DMS 273 (cell line): ENCODE results near the gene SLC12A6.

Source experiments
- DNase-seq: peaks from one replicate; lab custom pipeline; 2025; ENCODE audit not compliant: unreplicated experiment; lab: John Stamatoyannopoulos, UW

Gene SLC12A6

DNA sequence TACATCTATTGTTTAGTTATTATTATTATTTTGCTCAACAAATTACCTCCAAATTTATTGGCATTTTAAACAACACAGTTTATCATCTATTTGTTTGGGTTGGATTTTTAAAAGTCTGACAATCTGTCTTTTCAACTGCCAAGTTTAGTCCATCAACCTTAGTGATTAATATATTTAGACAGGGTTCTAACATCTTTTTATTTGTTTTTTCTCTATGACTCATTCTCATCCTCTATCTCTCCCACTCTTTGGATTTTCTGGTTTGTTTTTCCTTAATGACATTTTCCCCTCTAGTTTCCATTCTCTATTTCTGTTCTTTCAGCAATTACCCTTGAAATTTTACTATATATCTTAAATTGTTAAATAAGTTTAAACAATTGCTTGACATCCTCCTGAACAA lies 70.8 kb downstream of the SLC12A6 start:
- DNase-seq: no peak

DNA sequence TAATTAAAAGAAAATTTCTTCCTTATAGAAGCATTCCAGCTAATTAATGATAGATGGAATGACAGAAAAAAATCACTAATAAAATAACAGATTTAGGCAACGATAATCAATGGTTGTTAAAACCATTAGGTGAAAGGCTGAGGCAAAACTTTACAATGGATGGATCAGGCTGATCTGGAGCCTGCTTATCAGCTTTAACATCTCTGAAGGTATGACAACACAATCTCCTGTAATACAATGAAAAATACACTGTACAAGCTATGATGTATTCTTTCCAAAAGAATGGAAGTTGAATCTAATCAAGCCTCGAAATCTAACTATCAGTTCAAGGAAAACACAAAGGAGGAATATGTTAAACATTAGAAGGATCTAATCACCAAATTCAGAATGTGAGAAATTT lies 73.5 kb downstream of the SLC12A6 start:
- DNase-seq: no peak

DNA sequence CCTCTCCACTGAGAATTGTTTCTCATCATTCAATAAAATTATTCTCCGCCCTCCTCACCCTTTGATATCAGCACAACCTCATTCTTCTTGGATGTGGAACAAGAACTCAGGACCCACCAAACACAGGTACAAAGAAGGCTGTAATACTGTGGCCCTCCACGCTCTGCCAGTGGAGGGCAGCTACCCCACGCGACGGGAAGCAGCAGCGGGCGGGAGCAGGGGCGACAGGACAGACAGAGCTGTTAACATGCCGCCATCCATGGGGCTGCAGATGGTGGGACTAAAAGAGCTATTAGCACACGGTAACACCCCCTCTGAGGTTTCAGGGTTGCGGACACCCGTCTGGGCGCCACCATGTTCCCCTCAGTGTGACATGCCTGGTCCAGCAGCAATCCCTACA lies 75.2 kb downstream of the SLC12A6 start:
- no peak for DNase-seq

DNA sequence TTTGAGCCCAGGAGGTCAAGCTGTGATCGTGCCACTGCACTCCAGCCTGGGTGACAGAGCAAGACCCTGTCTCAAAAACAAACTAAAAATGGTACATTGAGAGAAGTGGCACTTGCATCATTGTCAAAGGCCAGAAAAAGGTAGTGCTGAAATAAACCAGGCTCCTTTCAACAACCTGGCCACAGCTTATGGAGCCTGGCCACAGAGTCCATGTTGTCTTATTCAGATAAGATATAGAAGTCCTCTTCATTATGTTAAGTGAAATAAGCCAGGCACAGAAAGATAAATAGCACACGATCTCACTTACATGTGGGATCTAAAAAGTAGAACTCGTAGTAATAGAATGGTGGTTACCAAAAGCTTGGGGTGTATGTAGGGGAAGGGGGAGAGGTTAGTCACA lies 78.0 kb downstream of the SLC12A6 start:
- DNase-seq: no peak

DNA sequence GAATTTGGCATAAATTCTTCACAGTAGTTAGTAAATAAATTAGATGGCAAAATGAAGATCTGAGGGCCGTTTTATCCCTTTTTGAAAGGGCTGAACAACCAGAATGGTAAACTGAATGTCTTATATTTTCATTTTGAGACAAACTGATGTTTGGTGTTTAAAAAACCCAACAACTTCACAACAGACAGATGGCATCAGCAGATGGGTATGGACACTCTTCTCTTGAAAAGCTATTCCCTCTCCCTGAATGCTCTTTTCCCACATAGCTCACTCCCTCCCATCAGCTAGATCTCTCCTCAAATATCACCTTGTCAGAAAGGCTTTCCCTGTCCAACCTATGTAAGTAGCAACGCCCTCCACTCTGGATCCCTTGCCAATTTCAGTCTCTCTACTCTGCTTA lies 79.4 kb downstream of the SLC12A6 start:
- peak; percentile 52 for DNase-seq

DNA sequence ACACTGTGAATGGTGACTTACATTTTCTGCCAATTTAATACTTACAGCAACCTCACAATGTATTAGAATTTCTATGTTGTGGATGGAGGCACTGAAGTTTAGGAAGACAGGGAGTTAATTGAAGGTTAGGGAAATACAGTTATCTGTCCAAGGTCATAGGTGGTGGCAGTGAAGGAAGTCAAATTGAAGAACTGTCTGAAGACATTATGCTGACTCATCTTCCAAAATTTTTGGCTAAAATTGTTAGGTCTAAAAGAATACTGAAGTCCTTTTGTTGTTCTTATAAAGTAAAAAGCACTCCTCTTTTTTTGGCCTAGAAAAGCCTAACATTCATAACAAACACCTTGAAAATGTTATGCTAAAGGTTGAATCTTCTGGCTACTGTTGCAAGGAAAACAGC lies 85.0 kb downstream of the SLC12A6 start:
- DNase-seq: no peak

DNA sequence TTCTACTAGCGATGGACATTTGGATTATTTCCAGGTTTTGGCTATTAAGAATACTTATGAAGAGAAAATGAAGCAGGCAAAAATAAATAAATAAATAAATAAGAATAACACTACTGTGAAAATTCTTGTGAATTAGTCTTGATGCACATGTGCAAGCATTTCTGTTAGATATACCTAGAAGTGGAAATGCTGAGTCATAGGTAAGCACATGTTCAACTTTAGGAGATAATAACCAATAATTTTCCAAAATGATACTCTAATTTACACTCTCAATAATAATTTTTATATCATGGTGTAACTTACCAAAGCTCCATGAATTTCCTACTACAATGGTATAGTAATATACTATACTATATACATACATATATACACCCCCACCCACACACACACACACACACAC lies 89.4 kb downstream of the SLC12A6 start:
- DNase-seq: no peak

DNA sequence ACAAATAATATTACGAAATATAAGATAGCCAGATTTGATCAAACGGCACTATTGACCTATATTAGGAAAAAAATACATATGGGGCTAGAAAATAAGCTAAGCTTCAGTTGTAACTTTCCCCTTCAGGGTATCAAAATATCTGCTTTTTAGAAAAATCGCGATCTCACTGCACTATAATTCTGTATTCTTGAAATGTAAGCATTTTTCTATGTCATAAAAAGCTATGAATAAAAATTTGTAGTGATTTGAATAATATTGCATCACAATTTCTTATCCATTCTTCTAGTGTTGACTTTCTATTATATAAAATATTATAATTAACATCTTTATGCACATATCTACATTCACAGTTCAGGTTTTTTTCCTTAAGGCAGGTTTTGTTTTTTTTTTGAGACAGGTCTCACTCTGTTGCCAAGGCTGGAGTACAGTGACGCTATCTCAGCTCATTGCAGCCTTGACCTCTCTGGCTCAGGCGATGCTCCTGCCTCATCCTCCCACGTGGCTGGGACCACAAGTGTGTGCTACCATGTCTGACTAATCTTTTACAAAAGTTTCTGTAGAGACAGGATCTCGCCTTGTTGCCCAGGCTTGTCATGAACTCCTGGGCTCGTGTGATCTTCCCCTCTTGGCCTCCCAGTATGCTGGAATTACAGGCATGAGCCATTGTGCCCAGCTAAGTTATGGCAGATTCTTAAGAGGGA lies 91.2 kb downstream of the SLC12A6 start:
- no peak for DNase-seq

DNA sequence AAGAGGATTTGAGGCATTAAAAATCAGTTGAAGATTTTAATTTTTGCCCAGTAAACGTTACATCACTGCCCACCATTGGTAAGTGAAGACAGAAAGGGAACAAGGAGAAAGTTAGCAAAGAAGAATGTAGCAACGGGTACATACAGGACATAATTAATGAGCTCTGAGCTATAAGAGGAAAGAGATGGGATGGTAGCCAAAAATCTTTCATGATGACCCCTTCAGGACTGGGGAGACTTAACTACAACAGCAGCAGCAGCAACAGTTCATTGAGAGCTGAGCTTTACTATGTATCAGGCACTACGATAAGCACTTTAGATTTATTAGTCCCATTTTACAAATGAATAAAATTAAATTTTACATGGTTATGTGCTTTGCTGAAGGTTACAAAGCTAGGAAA lies 94.4 kb downstream of the SLC12A6 start:
- no peak for DNase-seq

DNA sequence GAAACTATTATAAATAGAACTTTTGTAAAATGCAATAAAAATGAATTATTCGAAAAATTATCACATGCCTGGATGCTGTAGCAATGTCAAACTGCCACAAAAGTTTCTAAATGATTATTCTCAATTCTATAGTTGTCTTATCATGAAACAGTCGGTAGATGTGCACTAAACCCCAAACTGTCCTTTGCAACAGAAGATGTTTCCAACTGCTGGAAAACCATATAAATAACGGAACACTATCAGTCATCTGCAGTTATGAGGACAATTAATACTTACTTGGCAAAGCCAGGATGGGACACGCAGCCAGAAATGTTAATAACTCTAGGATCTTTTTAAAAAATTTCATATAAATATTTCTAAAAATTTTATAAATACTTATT lies 95.3 kb downstream of the SLC12A6 start:
- no peak for DNase-seq

DNA sequence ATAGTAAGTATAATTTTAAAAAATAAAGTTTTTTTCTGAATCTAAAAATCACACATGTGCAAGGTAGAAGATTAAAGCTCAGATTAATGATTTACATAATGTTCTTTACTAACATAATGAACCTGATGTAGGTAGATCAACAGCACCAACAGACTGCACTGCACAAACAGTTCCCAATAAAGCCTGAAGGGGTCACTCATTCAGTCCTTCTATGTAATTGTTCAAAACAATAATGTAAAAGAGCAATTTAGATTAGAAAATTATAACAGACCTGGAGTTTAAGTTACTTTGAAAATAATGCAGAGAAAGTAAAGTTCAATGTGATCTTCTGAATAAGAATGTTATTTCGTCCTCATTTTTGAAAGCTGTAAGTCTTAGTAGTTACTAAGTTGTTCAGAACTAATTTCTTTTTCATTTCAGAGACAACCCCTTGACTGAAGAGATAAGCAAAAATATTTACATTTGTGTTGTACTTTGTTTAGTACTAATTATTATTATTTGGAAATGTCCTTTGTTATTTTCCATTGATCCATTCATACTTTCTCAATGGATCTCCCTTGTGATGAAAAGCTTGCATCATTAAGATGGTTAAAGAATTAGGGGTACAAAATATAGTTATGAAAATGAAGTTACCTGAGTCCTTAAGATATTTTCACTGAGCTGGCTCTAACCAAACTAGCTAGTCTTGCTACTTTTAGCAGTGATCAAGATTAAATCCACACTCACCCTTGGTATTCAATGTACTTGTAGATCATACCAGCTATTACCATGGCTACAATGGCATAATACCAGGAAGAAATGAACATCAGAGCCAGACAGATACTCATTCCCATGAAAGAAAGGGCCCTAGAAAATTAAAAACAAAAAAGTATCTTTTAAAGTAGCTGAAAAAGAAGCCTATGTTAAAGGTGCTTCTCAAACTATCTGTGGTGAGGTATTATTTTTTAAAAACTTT lies 95.9 kb downstream of the SLC12A6 start:
- DNase-seq: peak; percentile 32

DNA sequence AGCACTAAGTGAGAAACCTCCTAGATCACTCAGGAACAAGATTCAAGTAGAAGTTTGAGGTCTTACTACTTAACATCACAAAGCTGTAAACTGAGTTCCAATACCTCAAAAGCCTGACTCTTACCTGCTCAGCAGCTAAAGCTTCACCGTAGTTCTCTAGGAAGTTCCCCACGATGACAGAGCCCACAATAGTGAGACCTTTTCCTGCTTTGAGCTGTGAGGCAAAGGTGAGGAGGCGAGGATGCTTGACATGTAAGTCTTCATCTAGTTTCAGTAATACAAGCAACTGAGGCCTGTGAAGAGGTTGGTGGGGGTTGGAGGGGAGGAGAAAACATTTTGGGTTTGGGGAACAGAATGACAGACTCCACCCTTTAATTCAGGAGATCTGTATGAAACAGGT lies 97.0 kb downstream of the SLC12A6 start:
- DNase-seq: no peak

DNA sequence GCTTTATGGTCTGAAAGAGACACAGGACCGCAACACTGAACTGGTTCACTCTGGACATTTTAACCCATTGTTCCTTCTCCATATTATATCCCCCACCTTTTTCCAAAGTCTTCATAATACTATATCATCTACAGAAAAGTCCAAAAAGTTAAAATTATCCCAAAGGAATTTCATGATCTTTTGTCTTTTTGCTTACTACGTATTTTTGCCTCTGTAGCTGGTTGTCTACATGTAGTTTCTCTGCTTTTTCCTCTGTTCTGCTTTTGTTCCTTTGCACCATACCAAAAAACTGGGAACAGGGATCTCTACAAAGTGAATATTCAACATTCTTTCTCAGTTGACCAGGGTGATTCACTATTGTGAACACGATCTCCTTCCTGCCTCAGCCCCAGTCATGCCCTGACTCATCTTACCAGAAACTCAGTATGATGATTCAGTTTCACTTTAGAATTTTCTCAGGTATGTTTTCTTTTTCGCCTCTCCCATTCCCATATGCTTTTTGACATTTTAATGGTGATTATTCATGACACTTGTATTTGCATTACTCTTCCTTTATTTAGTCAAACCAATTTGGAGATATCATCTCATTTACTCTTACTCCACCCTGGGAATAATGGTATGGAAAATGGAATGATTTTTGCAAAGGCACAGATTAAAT lies 98.3 kb downstream of the SLC12A6 start:
- no peak for DNase-seq

DNA sequence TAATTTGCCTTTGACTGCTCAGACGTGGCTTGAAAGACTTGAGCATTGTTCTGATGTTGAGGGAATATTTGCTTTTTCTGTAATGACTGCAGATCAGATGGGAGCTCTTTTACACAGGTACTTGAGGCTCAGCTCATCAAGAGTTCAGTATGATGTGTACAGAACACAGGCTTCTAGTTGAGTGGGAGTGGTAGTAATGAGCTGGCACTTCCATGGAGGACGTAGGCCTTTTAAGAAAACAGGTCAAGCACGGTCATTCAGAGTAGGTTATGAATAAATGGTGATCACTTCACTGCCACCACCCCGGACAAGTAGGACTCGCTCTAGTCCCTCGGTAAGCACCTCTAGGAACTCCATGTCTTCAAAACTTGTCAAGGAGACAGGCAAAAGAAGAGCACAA lies 104.0 kb downstream of the SLC12A6 start:
- no peak for DNase-seq

DNA sequence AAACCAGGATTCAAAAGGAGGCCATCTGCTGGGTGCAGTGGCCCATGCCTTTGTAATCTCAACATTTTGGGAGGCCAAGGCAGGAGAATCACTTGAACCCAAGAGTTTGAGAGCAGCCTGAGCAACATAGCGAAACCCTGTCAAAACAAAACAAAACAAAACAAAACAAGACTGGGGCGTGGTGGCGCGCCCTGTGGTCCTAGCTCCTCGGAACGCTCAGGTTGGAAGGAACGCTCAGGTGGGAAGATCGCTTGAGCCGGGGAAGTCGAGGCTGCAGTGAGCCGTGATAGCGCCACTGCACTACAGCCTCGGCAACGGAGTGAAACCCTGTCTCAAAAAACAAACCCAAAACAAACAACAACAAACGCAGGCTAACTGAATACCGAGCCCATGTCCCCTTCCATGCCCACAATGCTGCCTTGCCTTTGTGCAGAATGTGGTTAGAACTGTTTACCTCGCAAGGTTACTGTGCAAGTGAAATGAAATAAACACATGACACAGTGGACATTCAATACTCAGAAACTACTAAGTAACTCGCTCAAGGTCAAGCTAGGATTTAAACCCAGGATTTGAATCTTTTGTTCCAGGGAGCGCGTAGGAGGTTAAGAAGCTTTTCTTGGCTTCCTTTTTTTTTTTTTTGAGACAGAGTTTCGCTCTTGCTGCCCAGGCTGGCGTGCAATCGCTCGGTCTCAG lies 113.5 kb downstream of the SLC12A6 start:
- peak; percentile 41 for DNase-seq

DNA sequence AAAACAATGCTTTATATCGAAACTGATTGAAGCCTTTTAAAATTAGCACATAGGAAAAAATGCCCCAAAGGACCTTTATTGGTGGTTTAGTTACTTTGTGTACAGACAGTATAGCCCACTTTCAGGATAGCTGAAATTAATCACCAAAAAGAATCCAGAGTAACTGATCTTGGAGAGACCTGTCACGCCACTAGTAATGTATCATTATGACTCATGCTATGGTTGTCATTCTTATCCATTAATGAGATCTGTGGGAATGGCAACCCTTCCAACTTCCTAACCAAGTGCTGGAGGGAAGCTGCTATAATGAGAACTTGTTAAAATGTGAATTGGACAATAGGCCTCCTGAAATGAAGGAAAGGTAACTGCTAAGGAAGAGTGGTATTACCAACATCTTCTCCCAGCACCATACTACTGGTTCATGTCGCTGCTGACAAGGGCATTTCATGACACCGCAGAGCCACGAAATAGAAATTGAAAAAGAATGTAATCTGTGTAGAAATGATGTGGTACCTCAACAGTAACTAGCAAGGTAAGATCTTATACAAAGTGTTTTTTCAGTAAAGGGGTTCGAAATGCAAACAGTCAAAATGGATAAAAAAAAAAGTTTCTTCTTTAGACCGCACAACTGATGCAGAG lies 119.9 kb downstream of the SLC12A6 start:
- DNase-seq: no peak

DNA sequence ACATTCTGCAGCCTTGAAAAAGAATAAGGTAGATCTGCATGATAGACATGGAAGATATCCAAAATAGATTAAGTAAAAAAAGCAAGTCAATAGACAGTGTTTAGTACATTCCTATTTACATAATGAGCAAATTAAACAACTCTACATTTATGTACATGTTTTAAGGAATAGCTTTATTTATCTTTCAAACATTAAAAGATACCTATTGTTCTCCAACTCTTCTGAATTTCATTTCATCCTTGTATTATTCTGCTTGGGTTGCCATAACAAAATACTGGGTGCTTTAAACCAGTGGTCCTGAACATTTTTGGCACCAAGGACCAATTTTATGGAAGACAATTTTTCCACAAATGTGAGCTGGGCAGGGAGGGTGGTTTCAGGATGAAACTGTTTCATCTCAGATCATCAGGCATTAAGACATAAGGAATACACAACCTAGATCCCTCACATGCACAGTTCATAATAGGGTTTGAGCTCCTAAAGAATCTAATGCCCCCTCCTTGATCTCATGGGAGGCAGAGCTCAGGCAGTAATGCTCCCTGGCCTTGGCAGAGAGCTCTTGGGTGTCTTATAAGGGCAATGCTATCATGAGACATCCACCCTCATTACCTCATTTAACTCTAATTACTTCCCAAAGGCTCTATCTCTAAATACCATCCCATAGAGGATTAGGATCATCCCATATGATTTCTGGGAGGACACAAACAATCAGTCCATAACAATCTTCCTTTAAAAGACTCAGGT lies 120.9 kb downstream of the SLC12A6 start:
- DNase-seq: no peak

DNA sequence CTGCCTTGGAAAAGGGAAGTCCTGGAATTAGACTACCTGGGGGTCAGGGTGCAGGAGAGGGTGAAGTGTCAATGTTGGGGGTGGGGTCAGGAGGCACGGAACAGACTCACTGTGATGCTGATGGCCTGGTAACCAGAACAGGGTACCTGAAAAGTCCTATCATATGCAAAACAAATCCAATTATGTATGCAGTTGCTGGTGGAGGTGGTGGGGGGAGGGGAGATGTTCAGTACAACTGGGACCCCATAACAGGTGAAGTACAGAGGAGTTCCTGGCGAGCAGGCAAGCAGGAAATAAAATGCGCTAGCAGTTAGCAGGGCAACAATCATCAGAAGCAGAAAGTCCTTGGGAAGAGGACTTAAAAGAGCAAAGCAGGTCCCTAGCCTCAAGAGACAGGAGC lies 123.4 kb downstream of the SLC12A6 start:
- DNase-seq: no peak

DNA sequence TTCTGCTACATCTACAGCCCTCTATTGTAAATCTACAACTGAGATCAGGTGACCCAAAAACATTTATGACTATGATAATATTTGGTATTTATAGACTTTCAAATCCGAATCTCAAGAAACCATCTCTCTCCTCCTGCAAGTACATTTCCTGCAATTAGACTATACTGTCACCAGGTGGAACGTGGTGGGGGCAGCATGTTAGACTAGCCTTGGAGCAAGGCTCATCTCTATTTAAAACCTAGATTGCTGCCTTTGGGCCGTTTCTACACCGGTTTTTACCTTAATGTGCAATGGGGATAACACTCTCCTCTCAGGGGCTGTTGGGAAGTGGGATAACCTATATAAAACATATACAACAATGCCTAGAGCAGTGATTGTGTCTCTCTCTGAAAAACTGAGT lies 123.9 kb downstream of the SLC12A6 start:
- peak; percentile 5 for DNase-seq
